Brain microvascular endothelial cell (primary cell): Measurements from ENCODE around the gene TRAPPC12.

ENCODE experiments used
- DNase-seq: peaks from one replicate; pipeline ENCODE4 v3.0.0-alpha.2; 2020
- H3K27ac ChIP-seq: fragments of 250-450 bp; sonication (Bioruptor Pico); 2 replicates; pipeline ENCODE4 v1.5.1; 2020; ENCODE audit warnings: mild to moderate bottlenecking, moderate library complexity
- H3K27me3 ChIP-seq: fragments of 250-450 bp; sonication (Bioruptor Pico); replicated peaks from 2 replicates; pipeline ENCODE4 v1.5.1; 2020; ENCODE audit warnings: mild to moderate bottlenecking
- H3K36me3 ChIP-seq: fragments of 250-450 bp; sonication (Bioruptor Pico); replicated peaks from 2 replicates; pipeline ENCODE4 v1.5.1; 2020; ENCODE audit warnings: mild to moderate bottlenecking
- H3K4me3 ChIP-seq: 2 replicates; pipeline ENCODE4 v1.5.1; 2011; ENCODE audit warnings: low read depth, mild to moderate bottlenecking, control low read depth, low read length, moderate library complexity
- CTCF ChIP-seq: IDR thresholded peaks from 2 replicates; pipeline ENCODE4 v1.5.1; 2011; ENCODE audit warnings: low read depth, mild to moderate bottlenecking, moderate library complexity, low read length, control low read depth, inconsistent platforms; ENCODE audit errors: missing control alignments
- in situ Hi-C: cut with HindIII; loops from 2 replicates; pipeline ENCODE4 v1.10.0; 2017; ENCODE audit warnings: low sequenced_read_pairs, low pct_ligation_motif_present

Gene TRAPPC12

GRCh38 chr2:3379647-3380534 lies at the start of gene TRAPPC12:
TSS of gene TRAPPC12 (plus strand) at chr2:3379694. CDS start at chr2:3387624, 7,930 bp downstream.
- H3K4me3 ChIP-seq, result peak within 1 kb of the TSS; percentile 98
- peak; percentile 82 for DNase-seq
- H3K27me3 ChIP-seq, result no peaks in the 10 kb centered on the region
- H3K27ac ChIP-seq, result peak within 1 kb of the TSS; percentile 91
- TF ChIP-seq CTCF, result peak; percentile 71
- in situ Hi-C loops, result no loop called here
- H3K36me3 ChIP-seq, result peaks cover 5% of the 10 kb centered on the region

GRCh38 chr2:3332133-3332532 lies 47.4 kb upstream of the TRAPPC12 start:
- Histone ChIP-seq H3K36me3 (peaks cover 19% of the 10 kb centered on the region), H3K27me3 (no peaks in the 10 kb centered on the region), H3K4me3 (no peak overlapping the region), H3K27ac (no peak overlapping the region)
- DNase-seq, result no peak
- in situ Hi-C loops, result no loop called here
- TF ChIP-seq CTCF, result no peak

- Histone ChIP-seq H3K4me3 (no peak overlapping the region), H3K36me3 (peaks cover 19% of the 10 kb centered on the region), H3K27me3 (no peaks in the 10 kb centered on the region), H3K27ac (no peak overlapping the region)
- no peak for DNase-seq
- no peak for TF ChIP-seq CTCF
- in situ Hi-C loops, result no loop called here
These were observed 44.8 kb upstream of the TRAPPC12 start for GRCh38 chr2:3334392-3335345.

- Histone ChIP-seq H3K27ac (no peak overlapping the region), H3K4me3 (no peak overlapping the region), H3K27me3 (no peaks in the 10 kb centered on the region), H3K36me3 (peaks cover 10% of the 10 kb centered on the region)
- no peak for DNase-seq
- TF ChIP-seq CTCF, result no peak
- in situ Hi-C loops, result no loop called here
These were observed 42.6 kb upstream of the TRAPPC12 start for GRCh38 chr2:3336844-3337243.

GRCh38 chr2:3338340-3338739 lies 41.2 kb upstream of the TRAPPC12 start:
- Histone ChIP-seq H3K27me3 (no peaks in the 10 kb centered on the region), H3K36me3 (peaks cover 10% of the 10 kb centered on the region), H3K4me3 (no peak overlapping the region), H3K27ac (no peak overlapping the region)
- TF ChIP-seq CTCF, result no peak
- DNase-seq, result no peak
- in situ Hi-C loops, result no loop called here
